HG03442 (cell line): ENCODE data around the gene VSNL1.

Source experiments
- ATAC-seq: cut with Tn5 transposase; IDR thresholded peaks from one replicate; pipeline ENCODE4 v1.9.1; 2021; ENCODE audit warnings: mild to moderate bottlenecking, moderate library complexity; ENCODE audit not compliant: unreplicated experiment

The VSNL1 gene

GRCh38 chr2:17579605-17580318 is 39.3 kb downstream of the VSNL1 start:
- no peak for ATAC-seq

DNA sequence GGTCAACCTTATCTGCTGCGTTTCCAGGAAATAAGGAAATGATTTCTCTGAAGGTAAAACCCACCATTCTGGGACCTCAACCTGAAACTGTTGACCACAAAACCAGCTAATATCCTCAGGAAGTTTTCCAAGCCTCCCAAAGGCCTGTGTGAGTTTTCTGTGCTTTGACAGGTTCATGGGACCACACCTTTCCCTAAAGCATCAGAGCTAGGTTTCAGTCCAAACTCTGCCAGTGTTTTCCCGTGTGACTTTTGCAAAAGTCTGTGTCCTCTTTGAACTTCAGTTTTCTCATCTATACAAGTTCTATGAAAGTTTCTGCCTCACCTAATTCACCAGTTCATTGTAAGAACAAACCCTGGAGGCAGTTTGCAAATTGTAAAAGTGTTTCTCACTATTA is 39.8 kb downstream of the VSNL1 start:
- no peak for ATAC-seq

DNA sequence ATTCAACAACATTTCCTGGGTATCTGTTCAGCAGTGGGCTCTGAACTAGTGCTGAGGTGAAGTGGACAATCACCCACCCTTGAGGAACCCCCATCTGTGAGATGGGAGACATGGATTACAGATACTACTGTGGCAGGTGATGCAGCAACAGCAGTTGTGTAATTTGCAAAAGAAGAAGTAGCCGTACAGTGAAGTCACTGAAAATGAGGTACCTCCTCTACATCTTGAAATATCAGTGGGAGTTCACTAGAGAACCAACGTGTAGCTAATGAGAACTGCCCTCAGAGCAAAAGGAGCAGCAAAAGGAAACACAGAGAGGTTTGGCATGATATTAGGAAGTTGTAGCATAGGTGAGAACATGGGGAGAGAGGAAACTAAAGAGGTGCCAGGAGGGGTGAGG is 41.3 kb downstream of the VSNL1 start:
- no peak for ATAC-seq

- no peak for ATAC-seq
Observed at GRCh38 chr2:17583166-17583565, 42.7 kb downstream of the VSNL1 start.

- no peak for ATAC-seq
Observed at GRCh38 chr2:17583646-17584045, 43.1 kb downstream of the VSNL1 start.

DNA sequence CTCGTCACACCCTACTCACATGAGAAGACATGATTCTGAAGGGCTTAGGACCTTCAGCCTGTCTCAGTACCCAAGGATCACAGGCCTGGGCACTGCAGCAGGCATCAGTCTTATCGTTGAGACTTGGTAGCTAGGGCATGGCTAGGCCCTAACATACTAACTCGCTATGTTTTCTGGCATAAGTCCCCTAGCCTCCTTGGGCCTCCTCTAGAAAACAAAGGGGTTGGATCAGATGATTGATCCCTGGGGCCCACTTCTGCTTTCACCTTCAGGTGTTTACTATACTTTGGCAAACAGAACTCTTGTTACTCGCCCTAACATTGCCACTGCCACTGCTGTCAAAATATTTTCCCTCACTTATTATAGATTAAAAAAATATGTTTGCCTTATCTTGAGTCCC is 44.2 kb downstream of the VSNL1 start:
- ATAC-seq: no peak

- ATAC-seq: no peak
Observed at GRCh38 chr2:17587469-17587868, 47.0 kb downstream of the VSNL1 start.

GRCh38 chr2:17588031-17588430 is 47.5 kb downstream of the VSNL1 start:
- no peak for ATAC-seq

DNA sequence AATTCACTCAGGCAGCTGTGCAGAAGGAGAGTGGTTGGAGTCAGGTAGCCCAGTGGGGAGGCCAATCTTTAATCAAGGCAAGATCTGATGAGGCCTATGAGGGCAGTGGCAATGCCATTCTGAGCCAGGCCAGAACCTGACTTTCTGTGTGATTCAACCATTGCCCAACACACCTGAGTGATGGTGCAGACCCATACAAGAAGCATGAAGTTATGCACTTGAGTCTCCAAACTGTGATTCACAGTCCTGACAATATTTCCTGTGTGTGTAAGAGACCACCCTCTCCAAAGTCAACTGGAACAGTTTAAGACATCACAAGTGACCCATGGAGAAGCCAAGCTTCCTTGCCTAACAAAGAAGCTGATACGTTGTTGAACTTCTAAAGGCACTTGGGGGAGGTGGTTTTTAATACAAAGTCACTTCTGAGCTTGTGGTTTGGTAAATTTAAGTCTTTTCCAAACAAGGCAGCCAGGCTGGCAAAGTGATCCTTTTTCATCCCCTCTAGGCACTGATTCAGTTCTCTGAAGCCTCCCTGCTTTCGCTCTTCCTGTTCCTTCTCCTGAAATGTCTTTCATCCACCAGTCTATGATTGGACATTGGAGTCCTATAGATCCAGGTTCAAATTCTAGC is 49.0 kb downstream of the VSNL1 start:
- no peak for ATAC-seq

- no peak for ATAC-seq
Observed at GRCh38 chr2:17590342-17590911, 49.9 kb downstream of the VSNL1 start.

DNA sequence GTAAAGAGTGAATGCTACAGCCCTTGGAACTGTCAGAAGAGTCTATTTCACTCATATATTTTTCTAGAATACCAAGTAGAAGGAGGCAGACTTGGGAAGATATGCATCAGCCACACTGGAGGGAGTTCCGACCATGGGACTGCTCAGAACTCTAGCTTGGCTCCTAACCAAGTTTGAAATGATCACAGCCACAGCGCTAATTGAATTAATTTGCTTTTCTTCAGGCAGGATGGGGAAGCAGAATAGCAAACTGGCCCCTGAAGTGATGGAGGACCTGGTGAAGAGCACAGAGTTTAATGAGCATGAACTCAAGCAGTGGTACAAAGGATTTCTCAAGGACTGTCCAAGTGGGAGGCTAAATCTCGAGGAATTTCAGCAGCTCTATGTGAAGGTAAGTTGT is 51.4 kb downstream of the VSNL1 start:
- ATAC-seq: no peak

GRCh38 chr2:17592731-17593409 is 52.4 kb downstream of the VSNL1 start:
- no peak for ATAC-seq

GRCh38 chr2:17593445-17593840 is 52.9 kb downstream of the VSNL1 start:
- no peak for ATAC-seq

DNA sequence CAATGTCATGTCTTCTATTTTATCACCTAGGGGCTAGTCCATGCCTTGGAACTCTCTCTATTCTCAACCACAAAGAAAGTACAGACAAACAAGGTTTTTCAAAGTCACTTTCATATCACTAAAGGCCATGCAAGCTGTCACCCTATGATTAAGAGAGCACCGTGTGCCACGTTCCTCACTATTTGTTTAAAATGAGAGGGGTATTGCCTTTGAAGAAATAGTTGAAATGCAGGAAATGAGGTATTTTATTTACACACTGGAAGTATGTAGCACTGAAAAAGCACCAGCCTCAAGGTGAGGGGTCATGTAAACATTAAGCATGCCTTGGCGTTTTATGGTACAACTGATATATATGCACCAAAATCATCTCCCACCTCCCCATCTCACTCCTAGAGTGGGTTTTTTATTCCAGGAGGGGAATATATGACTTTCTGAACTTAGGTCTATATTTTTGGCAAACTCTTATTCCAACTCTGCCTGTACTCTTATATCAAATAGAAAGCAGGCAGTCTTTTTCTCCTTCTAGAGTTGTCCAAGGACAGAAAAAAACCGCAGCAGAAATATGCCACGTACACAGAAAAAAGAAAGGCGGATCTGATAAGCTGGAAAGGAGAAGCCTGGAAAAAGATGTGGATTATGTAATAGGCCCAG is 53.5 kb downstream of the VSNL1 start:
- ATAC-seq: no peak

- ATAC-seq: no peak
Observed at GRCh38 chr2:17594533-17595401, 54.3 kb downstream of the VSNL1 start.

DNA sequence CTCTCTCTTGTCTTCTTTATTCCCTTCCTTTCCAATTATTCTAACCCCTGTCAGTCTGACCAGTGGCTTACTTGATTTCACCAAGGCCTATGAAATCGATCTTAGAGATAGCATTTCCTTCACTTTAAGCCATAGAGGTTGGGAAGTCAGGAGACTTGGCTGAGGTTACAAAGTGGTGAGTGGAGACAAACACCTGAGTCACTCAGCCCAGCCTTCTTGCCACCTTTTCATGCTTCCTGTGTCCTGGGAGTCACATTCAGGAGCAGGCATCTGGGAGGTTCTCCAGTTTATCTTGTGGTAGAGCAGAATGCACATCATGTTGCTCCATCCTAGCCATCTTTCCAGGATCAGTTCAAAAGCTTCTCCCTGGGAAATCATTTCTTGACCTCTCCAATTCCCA is 59.1 kb downstream of the VSNL1 start:
- no peak for ATAC-seq

- ATAC-seq: no peak
Observed at GRCh38 chr2:17600556-17601204, 60.2 kb downstream of the VSNL1 start.

- ATAC-seq: no peak
Observed at GRCh38 chr2:17604050-17604449, 63.6 kb downstream of the VSNL1 start.

DNA sequence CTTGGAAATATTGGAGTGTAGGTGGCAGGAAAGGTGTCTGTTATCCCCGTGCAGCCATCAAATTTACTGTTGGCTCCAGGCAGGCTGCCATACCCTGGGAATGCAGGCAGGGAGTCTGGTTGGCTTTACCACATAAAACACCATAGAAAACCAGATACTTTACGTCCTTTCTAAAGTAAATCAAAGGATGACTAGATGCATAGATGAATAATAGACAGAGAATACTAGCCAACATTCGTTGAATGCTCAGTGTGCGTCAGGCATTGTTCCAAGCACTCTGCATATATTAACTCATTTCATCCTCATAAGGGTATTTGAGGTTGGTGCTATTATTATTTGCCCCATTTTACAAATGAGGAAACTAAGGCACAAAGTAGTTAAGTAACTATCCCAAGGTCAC is 65.2 kb downstream of the VSNL1 start:
- no peak for ATAC-seq

- ATAC-seq: no peak
Observed at GRCh38 chr2:17606851-17607250, 66.4 kb downstream of the VSNL1 start.
